Measurements from ENCODE around the gene KRTAP10-5. TPM values are rescaled to one million over a fixed set of nuclear protein-coding genes. Genes with fewer than 3 reads are reported as not detected.

The KRTAP10-5 gene
- total RNA-seq, 1 donor from 2014 or later: not detected

DNA sequence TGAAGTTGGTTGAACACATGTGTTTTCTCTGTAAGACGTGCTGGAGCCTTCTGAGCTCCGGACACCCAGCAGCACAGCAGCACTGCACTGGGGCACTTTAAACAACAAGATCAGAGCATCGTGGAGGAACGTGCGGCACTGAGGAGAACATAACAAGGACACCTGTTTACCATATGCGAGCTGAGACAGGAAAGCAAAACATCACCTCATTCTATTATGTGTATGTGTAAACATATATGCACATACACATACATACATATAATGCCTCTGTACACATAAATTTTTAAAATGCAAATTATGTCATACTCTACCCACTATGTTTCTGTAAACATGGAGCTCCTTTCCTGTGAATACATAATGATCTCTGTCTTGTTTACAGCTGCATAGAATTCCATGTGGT is 15.1 kb upstream of the KRTAP10-5 start:
- no peak overlapping the region for H3K27ac ChIP-seq (ENCODE audit: low read depth, low read length)
- no peak overlapping the region for H3K4me2 ChIP-seq (ENCODE audit: low read length)
- Mint-ChIP-seq H3K27me3 (ENCODE audit: low read depth, unreplicated experiment) (peaks cover 23% of the 10 kb centered on the region), H3K4me3 (ENCODE audit: unreplicated experiment) (no peak overlapping the region), H3K4me1 (ENCODE audit: low read depth, unreplicated experiment) (peaks cover 2% of the 10 kb centered on the region), H3K27ac (ENCODE audit: unreplicated experiment) (no peak overlapping the region), H3K36me3 (ENCODE audit: low read depth, unreplicated experiment) (peaks cover 3% of the 10 kb centered on the region), H3K9me3 (ENCODE audit: unreplicated experiment) (peaks cover 18% of the 10 kb centered on the region)
- no peak overlapping the region for H3K4me3 ChIP-seq (ENCODE audit: insufficient read depth, low read depth, low read length)
- no peaks in the 10 kb centered on the region for H4K20me1 ChIP-seq (ENCODE audit: insufficient read depth, low read length)
- H3K27me3 ChIP-seq (ENCODE audit: insufficient read depth, low read length): no peaks in the 10 kb centered on the region
- FAIRE-seq (no peak), DNase-seq (ENCODE audit: low read depth) (no peak)
- TF ChIP-seq, protein P1, sequence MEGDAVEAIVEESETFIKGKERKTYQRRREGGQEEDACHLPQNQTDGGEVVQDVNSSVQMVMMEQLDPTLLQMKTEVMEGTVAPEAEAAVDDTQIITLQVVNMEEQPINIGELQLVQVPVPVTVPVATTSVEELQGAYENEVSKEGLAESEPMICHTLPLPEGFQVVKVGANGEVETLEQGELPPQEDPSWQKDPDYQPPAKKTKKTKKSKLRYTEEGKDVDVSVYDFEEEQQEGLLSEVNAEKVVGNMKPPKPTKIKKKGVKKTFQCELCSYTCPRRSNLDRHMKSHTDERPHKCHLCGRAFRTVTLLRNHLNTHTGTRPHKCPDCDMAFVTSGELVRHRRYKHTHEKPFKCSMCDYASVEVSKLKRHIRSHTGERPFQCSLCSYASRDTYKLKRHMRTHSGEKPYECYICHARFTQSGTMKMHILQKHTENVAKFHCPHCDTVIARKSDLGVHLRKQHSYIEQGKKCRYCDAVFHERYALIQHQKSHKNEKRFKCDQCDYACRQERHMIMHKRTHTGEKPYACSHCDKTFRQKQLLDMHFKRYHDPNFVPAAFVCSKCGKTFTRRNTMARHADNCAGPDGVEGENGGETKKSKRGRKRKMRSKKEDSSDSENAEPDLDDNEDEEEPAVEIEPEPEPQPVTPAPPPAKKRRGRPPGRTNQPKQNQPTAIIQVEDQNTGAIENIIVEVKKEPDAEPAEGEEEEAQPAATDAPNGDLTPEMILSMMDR (IDR thresholded peaks at IDR 0.05; ENCODE audit: insufficient read depth, low read depth, low read length): no peak
- no peak for TF ChIP-seq EZH2 (IDR thresholded peaks at IDR 0.05; ENCODE audit: insufficient read depth, low read length)
- no peaks in the 10 kb centered on the region for H3K36me3 ChIP-seq (ENCODE audit: insufficient read depth, low read length)
- H3K9me3 ChIP-seq (ENCODE audit: insufficient read depth, low read depth, low read length): peaks cover 7% of the 10 kb centered on the region
- H3K4me1 ChIP-seq (ENCODE audit: insufficient read depth, low read length): no peaks in the 10 kb centered on the region
- H3K9ac ChIP-seq (ENCODE audit: low read length): no peak overlapping the region
- no peak overlapping the region for H2AFZ ChIP-seq (ENCODE audit: low read depth, low read length)
- no peaks in the 10 kb centered on the region for H3K79me2 ChIP-seq (ENCODE audit: insufficient read depth, low read length)

- H3K9me3 Mint-ChIP-seq (ENCODE audit: unreplicated experiment): peaks cover 15% of the 10 kb centered on the region
- no peak overlapping the region for H2AFZ ChIP-seq (ENCODE audit: low read depth, low read length)
- H3K9me3 ChIP-seq (ENCODE audit: insufficient read depth, low read depth, low read length): peaks cover 7% of the 10 kb centered on the region
- H3K27ac ChIP-seq (ENCODE audit: low read depth, low read length): no peak overlapping the region
- H3K4me3 Mint-ChIP-seq (ENCODE audit: unreplicated experiment): no peak overlapping the region
- peaks cover 24% of the 10 kb centered on the region for H3K27me3 Mint-ChIP-seq (ENCODE audit: low read depth, unreplicated experiment)
- H3K9ac ChIP-seq (ENCODE audit: low read length): no peak overlapping the region
- no peaks in the 10 kb centered on the region for H3K4me1 ChIP-seq (ENCODE audit: insufficient read depth, low read length)
- FAIRE-seq (no peak), DNase-seq (ENCODE audit: low read depth) (no peak)
- no peak overlapping the region for H3K4me3 ChIP-seq (ENCODE audit: insufficient read depth, low read depth, low read length)
- no peaks in the 10 kb centered on the region for H3K27me3 ChIP-seq (ENCODE audit: insufficient read depth, low read length)
- H3K4me1 Mint-ChIP-seq (ENCODE audit: low read depth, unreplicated experiment): peaks cover 2% of the 10 kb centered on the region
- H3K36me3 ChIP-seq (ENCODE audit: insufficient read depth, low read length): no peaks in the 10 kb centered on the region
- no peak overlapping the region for H3K4me2 ChIP-seq (ENCODE audit: low read length)
- H3K79me2 ChIP-seq (ENCODE audit: insufficient read depth, low read length): no peaks in the 10 kb centered on the region
- H4K20me1 ChIP-seq (ENCODE audit: insufficient read depth, low read length): no peaks in the 10 kb centered on the region
- no peak overlapping the region for H3K27ac Mint-ChIP-seq (ENCODE audit: unreplicated experiment)
- peaks cover 1% of the 10 kb centered on the region for H3K36me3 Mint-ChIP-seq (ENCODE audit: low read depth, unreplicated experiment)
- TF ChIP-seq, protein P1 (IDR thresholded peaks at IDR 0.05; ENCODE audit: insufficient read depth, low read depth, low read length): no peak
Observed at GRCh38 chr21:44594406-44594916, 14.1 kb upstream of the KRTAP10-5 start.

DNA sequence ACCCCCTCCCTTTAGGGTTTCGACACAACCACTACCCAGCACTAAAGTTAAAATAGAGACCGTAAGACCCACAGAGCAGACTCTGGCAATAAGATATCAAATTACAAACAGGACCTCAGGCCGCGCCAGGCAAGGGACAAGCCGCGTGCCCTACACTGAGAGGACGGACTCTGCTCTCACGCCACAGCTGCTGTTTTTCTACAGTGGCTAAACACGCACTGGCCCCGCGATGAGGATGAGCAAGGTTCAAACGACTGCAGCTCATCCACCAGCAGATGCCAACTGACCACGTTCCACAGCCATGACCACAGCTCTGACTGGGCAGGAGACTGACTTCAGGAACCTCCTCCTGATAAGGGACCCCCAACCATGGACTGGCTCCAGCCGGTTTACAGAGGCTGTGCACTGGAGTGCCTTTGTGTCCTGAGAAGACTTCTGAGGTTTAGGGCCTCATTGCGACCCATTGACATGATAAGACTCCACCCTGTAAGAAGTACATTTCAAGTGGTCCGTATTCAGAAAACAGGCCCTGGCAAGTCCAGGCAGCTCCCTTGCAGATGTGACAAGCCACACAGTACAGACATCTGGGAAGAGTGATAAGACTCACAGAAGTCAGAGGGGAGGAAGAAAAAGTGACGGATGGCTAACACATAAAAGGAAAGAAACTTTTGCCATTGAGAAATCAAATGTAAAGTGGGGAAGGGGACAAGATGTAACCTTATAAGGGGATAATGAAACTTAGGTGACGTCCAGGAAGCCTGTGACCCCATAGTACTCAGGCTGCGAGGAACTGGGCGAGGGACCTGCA is 13.4 kb upstream of the KRTAP10-5 start:
- peaks cover 27% of the 10 kb centered on the region for H3K27me3 Mint-ChIP-seq (ENCODE audit: low read depth, unreplicated experiment)
- H3K4me1 Mint-ChIP-seq (ENCODE audit: low read depth, unreplicated experiment): peaks cover 2% of the 10 kb centered on the region
- Histone ChIP-seq H4K20me1 (ENCODE audit: insufficient read depth, low read length) (no peaks in the 10 kb centered on the region), H3K4me1 (ENCODE audit: insufficient read depth, low read length) (no peaks in the 10 kb centered on the region), H3K9me3 (ENCODE audit: insufficient read depth, low read depth, low read length) (peaks cover 7% of the 10 kb centered on the region), H3K4me2 (ENCODE audit: low read length) (no peak overlapping the region), H3K79me2 (ENCODE audit: insufficient read depth, low read length) (no peaks in the 10 kb centered on the region), H3K27me3 (ENCODE audit: insufficient read depth, low read length) (no peaks in the 10 kb centered on the region), H3K9ac (ENCODE audit: low read length) (no peak overlapping the region), H3K27ac (ENCODE audit: low read depth, low read length) (no peak overlapping the region), H3K4me3 (ENCODE audit: insufficient read depth, low read depth, low read length) (no peak overlapping the region), H2AFZ (ENCODE audit: low read depth, low read length) (no peak overlapping the region), H3K36me3 (ENCODE audit: insufficient read depth, low read length) (no peaks in the 10 kb centered on the region)
- H3K36me3 Mint-ChIP-seq (ENCODE audit: low read depth, unreplicated experiment): peaks cover 1% of the 10 kb centered on the region
- no peak for FAIRE-seq
- DNase-seq (ENCODE audit: low read depth): no peak
- peak overlapping the region; percentile 58 for H3K27ac Mint-ChIP-seq (ENCODE audit: unreplicated experiment)
- TF ChIP-seq EZH2 (IDR thresholded peaks at IDR 0.05; ENCODE audit: insufficient read depth, low read length): no peak
- TF ChIP-seq, protein P1 (IDR thresholded peaks at IDR 0.05; ENCODE audit: insufficient read depth, low read depth, low read length): no peak
- no peak overlapping the region for H3K4me3 Mint-ChIP-seq (ENCODE audit: unreplicated experiment)
- peaks cover 14% of the 10 kb centered on the region for H3K9me3 Mint-ChIP-seq (ENCODE audit: unreplicated experiment)
